ENCODE results near the gene ACTR3C. TPM values are rescaled to one million over a fixed set of nuclear protein-coding genes. Genes with fewer than 3 reads are reported as not detected.

The ACTR3C gene
- total and polyA plus RNA-seq, 9 donors = 1.6 to 11.3 (median 5.7) TPM

DNA sequence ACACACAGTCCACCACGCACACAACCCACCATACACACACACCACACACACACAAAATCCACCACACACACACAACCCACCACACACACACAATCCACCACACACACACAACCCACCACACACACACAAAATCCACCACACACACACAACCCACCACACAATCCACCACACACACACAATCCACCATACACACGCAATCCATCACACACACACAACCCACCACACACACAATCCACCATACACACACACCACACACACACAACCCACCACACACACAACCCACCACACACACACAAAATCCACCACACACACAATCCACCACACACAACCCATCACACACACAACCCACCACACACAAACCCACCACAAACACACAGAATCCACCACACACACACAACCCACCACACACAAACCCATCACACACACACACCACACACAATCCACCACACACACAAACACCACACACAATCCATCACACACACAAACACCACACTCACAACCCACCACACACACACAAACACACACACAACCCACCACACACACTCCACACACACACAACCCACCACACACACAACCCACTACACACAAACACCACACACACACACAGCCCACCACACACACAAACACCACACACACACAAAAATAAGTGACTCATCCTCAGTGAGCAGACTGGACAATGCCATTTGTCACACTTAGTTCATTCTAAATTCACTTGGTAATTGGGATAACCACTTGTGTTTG lies 36.4 kb upstream of the ACTR3C start:
- intact Hi-C loops (cut with DNase I) = no loop called here
- no peak overlapping the region for H3K27ac ChIP-seq
- no peaks in the 10 kb centered on the region for H3K27me3 ChIP-seq
- no peak for TF ChIP-seq EP300 (IDR thresholded peaks at IDR 0.05)
- no peak for TF ChIP-seq POLR2A (IDR thresholded peaks at IDR 0.05)
- TF ChIP-seq, protein P1, sequence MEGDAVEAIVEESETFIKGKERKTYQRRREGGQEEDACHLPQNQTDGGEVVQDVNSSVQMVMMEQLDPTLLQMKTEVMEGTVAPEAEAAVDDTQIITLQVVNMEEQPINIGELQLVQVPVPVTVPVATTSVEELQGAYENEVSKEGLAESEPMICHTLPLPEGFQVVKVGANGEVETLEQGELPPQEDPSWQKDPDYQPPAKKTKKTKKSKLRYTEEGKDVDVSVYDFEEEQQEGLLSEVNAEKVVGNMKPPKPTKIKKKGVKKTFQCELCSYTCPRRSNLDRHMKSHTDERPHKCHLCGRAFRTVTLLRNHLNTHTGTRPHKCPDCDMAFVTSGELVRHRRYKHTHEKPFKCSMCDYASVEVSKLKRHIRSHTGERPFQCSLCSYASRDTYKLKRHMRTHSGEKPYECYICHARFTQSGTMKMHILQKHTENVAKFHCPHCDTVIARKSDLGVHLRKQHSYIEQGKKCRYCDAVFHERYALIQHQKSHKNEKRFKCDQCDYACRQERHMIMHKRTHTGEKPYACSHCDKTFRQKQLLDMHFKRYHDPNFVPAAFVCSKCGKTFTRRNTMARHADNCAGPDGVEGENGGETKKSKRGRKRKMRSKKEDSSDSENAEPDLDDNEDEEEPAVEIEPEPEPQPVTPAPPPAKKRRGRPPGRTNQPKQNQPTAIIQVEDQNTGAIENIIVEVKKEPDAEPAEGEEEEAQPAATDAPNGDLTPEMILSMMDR (IDR thresholded peaks at IDR 0.05) = no peak
- H3K9me3 ChIP-seq = no peaks in the 10 kb centered on the region
- H3K4me3 ChIP-seq = no peak overlapping the region
- DNase-seq = no peak
- 89 to 95% (median 94%) methylated on average over 2 of the region's 2 CpGs for WGBS, 3 donors
- peaks cover 6% of the 10 kb centered on the region for H3K4me1 ChIP-seq (ENCODE audit: insufficient read depth)
- H3K36me3 ChIP-seq = no peaks in the 10 kb centered on the region

DNA sequence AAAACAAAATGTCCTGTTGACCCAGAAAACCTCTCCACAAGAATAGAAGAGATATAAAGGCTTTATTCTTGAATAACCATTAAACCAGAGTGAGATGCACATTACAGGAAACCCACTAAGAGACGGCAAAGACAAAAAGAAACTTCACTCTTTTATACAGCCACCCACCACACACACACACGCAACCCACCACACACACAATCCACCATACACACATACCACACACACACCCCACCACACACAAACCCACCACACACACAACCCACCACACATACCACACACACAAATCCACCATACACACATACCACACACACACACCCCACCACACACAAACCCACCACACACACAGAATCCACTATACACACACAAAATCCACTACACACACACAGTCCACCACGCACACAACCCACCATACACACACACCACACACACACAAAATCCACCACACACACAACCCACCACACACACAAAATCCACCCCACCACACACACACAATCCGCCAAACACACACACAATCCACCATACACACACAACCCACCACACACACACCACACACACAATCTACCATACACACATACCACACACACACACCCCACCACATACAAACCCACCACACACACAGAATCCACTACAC lies 35.8 kb upstream of the ACTR3C start:
- H3K9me3 ChIP-seq = no peaks in the 10 kb centered on the region

DNA sequence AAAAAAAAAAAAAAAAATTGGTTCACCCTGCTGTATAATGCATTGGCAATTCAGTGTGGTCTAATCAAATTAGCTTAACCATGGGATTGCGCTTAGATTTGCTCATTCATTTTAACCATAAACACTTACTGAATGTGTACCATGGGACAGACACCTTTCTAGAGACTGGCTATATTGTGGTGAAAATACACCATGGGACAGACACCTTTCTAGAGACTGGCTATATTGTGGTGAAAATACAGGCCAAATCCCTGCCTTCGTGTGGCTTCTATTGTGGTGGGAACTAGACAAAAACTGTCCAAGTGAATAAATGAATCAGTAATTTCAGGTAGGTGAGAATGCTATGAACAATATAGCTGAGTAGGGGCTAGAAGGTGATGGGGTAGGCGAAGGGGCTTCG lies 35.1 kb upstream of the ACTR3C start:
- H3K27me3 ChIP-seq = no peaks in the 10 kb centered on the region
- 92 to 95% (median 95%) methylated on average over 4 of the region's 4 CpGs for WGBS, 3 donors
- no peaks in the 10 kb centered on the region for H3K9me3 ChIP-seq
- H3K36me3 ChIP-seq = no peaks in the 10 kb centered on the region
- intact Hi-C loops (cut with DNase I) = no loop called here
- no peak overlapping the region for H3K4me3 ChIP-seq
- TF ChIP-seq, protein P1 (IDR thresholded peaks at IDR 0.05) = no peak
- no peak for TF ChIP-seq EP300 (IDR thresholded peaks at IDR 0.05)
- TF ChIP-seq POLR2A (IDR thresholded peaks at IDR 0.05) = no peak
- no peak for DNase-seq
- H3K27ac ChIP-seq = no peak overlapping the region
- H3K4me1 ChIP-seq (ENCODE audit: insufficient read depth) = peaks cover 7% of the 10 kb centered on the region

More for the DNA sequence above, 35.8 kb upstream of the ACTR3C start:
- TF ChIP-seq, protein P1 (IDR thresholded peaks at IDR 0.05) = no peak
- TF ChIP-seq POLR2A (IDR thresholded peaks at IDR 0.05) (no peak), EP300 (IDR thresholded peaks at IDR 0.05) (no peak)
- H3K4me3 ChIP-seq = no peak overlapping the region
- intact Hi-C loops (cut with DNase I) = no loop called here
- H3K27ac ChIP-seq = no peak overlapping the region
- H3K27me3 ChIP-seq = no peaks in the 10 kb centered on the region
- WGBS, 3 donors = 90 to 95% (median 93%) methylated on average over 4 of the region's 4 CpGs
- peaks cover 7% of the 10 kb centered on the region for H3K4me1 ChIP-seq (ENCODE audit: insufficient read depth)
- no peak for DNase-seq
- no peaks in the 10 kb centered on the region for H3K36me3 ChIP-seq

DNA sequence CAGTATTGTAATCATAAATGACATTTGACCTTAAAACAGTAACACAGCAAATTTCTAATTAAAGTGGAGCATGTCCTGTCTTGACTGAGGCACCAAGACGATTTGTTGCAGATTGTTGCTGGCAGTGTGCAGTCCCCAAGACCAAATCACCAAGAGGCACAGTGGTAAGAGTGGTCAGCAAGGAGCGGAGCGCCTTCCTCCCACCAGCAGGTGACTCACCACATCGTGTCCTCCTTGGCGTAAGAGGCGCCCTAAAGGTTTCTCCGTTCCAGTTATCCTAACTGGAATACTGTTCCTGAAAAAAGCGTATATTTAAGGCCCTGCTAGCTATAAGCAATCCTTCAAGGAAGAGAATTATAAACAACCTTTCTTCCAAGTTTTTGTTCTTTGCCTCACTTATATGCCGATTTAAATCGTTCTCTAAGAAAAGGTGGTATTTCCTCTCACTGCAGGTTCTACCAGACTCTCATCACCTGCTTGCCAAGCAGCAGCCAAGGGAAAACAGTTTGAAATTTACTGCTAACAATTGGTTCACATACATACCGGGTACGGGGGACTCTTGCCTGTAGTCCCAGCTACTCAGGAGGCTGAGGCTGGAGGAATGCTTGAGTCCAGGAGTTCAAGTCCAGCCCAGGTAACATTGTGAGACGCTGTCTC lies 34.6 kb upstream of the ACTR3C start:
- intact Hi-C loops (cut with DNase I) = no loop called here
- Histone ChIP-seq H3K4me3 (no peak overlapping the region), H3K36me3 (no peaks in the 10 kb centered on the region), H3K4me1 (ENCODE audit: insufficient read depth) (peaks cover 7% of the 10 kb centered on the region), H3K9me3 (no peaks in the 10 kb centered on the region), H3K27ac (no peak overlapping the region), H3K27me3 (no peaks in the 10 kb centered on the region)
- TF ChIP-seq, protein P1 (IDR thresholded peaks at IDR 0.05) = no peak
- TF ChIP-seq EP300 (IDR thresholded peaks at IDR 0.05) (no peak), POLR2A (IDR thresholded peaks at IDR 0.05) (no peak)
- WGBS, 3 donors = 83 to 84% (median 83%) methylated on average over 13 of the region's 13 CpGs
- DNase-seq = no peak
